HG03442 (cell line): ENCODE data around the gene MMEL1.
A peak's percentile ranks its signal among the peaks of the same experiment; 100 is the strongest.
"Not testable (repeated sequence)": the region's sequence is repeated elsewhere in the genome, so short reads cannot be mapped to it uniquely, and the experiment has no call there.

Experiments used
- ATAC-seq: cut with Tn5 transposase; IDR thresholded peaks from one replicate; pipeline ENCODE4 v1.9.1; 2021; ENCODE audit warnings: mild to moderate bottlenecking, moderate library complexity; ENCODE audit not compliant: unreplicated experiment

The MMEL1 gene

DNA sequence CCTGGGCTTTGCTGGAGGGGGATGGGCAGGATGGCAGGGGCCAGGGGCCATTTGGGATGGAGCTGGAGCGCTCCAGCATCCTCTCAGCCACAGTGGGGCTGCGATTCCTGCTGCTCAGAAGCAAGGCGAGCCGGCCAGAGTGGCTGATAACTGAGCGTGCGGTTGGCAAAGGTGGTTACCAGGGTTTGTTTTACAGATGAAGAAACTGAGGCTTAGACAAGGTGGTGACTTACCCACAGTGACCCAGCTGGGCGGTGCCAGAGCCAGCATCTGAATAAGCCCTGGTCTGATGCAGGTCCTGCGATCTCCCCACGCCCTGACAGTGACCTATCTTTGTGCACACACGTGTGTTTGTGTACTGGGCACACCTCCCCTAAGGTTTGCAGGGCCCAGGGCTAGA lies 52.1 kb downstream of the MMEL1 start:
- no peak for ATAC-seq

GRCh38 chr1:2578758-2579118 lies 54.1 kb downstream of the MMEL1 start:
- ATAC-seq: no peak

GRCh38 chr1:2577565-2578075 lies 55.2 kb downstream of the MMEL1 start:
- ATAC-seq: peak; percentile 31

GRCh38 chr1:2575801-2576663 lies 56.8 kb downstream of the MMEL1 start:
- no peak for ATAC-seq

- no peak for ATAC-seq
Observed at GRCh38 chr1:2574350-2574749, 58.5 kb downstream of the MMEL1 start.

GRCh38 chr1:2573250-2573920 lies 59.4 kb downstream of the MMEL1 start:
- ATAC-seq: no peak

DNA sequence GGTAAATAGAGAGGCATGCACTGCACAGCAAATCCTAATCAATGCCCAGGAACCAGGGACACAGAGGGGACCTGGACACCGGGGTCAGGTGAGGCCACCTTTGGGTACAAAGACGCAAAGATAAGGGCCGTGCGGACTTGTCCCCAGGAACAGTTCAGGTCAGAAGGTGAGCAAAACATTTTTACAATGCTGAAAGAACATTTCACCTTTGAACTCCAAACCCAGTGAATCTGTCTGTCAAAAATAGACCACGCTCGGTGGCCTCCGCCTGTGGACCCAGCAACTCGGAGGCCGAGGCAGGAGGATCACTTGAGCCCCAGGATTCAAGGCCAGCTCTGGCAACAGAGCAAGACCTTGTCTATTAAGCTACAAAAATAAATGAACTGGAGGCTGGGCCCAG lies 61.5 kb downstream of the MMEL1 start:
- ATAC-seq: no peak

GRCh38 chr1:2570332-2570731 lies 62.5 kb downstream of the MMEL1 start:
- no peak for ATAC-seq

GRCh38 chr1:2569703-2570102 lies 63.1 kb downstream of the MMEL1 start:
- not testable (repeated sequence) for ATAC-seq

DNA sequence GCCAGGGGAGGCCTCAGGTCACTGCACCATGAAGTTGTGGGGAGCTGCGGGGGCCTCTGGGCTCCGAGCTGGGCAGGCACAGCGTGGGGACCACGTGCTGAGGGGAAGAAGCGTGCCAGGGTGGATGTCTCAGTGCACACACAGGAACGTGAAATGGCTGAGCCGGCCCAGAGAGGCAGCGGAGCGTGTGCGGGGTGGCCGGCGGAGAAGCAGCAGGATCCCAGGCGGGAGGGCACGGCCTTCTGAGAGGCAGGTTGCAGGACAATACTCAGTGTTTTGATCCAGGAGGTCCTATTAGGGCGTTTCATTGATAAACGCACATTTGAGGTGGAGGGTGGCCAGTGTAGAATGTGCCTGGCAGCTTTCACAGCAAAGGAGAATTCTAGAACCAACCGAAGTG lies 63.8 kb downstream of the MMEL1 start:
- no peak for ATAC-seq

GRCh38 chr1:2568187-2568816 lies 64.5 kb downstream of the MMEL1 start:
- not testable (repeated sequence) for ATAC-seq

GRCh38 chr1:2567083-2567679 lies 65.6 kb downstream of the MMEL1 start:
- no peak for ATAC-seq

DNA sequence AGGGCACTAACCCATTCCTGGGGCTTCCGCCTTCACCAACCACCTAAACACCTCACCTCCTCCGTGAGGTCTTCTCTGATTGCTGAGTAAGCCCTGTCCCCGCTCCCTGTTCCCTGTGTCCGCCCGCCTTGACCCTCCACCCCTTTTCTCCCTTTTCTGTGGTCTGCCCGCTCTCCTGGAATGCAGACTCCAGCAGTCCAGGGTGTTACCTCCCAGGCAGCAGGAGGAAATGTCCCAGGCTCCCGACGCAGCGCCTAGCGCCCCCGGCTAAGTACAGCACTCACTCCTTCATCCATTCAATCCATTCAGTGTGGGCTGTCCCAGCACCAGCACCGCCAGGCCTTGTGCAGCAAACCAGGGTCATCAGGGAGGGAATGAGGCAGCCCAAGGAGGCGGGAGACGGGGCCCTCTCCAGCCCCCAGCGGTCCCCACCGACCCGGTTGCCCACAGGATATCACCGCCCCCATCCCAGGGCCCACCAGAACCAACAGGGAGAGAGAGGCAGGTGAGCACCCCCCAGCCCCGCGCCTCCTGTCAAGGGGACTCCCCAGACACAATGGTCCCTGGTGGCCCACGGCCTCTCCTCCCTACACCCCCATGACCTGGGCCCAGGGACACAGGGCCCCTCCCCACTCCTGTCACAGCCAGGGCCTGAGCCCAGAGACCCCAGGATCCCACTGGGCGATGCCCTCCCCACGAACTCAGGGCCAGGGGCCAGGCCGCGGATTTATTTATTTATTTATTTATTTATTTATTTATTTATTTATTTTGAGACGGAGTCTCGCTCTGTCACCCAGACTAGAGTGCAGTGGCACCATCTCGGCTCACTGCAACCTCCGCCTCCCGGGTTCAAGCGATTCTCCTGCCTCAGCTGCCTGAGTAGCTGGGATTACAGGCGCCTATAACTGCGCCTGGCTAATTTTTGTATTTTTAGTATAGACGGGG lies 66.4 kb downstream of the MMEL1 start:
- ATAC-seq: no peak

GRCh38 chr1:2564815-2565374 lies 67.9 kb downstream of the MMEL1 start:
- ATAC-seq: no peak

DNA sequence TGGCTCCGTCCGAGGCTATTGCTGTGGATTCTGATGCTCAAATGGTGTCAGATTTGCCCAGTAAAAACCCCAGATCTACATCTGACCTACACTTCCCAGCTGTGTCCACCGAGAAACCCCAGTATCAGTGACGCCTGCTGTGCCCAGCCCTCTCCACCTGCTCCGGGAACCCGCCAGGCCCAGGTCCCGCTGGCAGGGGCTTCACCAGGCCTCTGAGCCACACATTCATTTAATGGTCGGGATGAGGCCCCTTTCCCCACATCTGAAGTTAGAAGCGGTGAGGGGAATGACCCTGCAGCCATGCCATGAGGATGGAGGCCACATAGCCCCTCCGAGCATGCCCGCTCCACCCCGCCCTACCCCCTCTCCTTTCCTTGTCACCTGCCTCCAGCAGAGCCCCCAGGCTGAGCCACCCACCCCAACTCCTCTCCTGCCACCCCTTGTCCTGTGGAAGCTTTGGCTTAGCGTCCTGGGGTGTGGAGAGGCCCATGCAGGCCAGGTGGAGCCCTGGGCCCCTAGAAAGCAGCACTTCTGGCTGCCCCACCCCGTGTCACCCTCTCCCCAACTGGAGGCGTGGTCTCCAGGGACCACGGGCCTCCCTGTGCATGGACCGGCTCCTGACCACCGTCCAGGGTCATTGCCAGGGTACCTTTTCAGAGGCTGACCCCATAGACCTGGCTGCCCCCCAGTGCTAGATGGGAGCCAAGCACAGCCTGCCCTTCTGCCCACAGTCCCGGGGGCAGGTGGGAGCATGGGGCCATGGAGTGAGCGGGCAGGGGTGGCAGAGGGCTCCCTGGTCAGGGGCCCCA lies 68.6 kb downstream of the MMEL1 start:
- ATAC-seq: no peak

DNA sequence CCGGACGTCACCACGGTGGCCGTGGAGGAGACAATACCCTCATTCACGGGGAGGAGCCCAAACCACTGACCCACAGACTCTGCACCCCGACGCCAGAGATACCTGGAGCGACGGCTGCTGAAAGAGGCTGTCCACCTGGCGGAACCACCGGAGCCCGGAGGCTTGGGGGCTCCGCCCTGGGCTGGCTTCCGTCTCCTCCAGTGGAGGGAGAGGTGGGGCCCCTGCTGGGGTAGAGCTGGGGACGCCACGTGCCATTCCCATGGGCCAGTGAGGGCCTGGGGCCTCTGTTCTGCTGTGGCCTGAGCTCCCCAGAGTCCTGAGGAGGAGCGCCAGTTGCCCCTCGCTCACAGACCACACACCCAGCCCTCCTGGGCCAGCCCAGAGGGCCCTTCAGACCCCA lies 69.6 kb downstream of the MMEL1 start:
- no peak for ATAC-seq

- ATAC-seq: no peak
Observed at GRCh38 chr1:2561898-2562895, 70.6 kb downstream of the MMEL1 start.

- no peak for ATAC-seq
Observed at GRCh38 chr1:2561446-2561845, 71.4 kb downstream of the MMEL1 start.
